Duodenal mucosa (tissue), 2 donors: ENCODE measurements around the gene FOSL2.

ENCODE experiments used
- H3K27ac ChIP-seq: one replicate; pipeline ENCODE4 v1.7.0; 2013; ENCODE audit warnings: low read depth, low read length
- H3K27me3 ChIP-seq, 2 donors: one replicate each; pipeline ENCODE4 v1.7.0; 2013; ENCODE audit warnings: low read length in 2 of 2, control low read depth in 1 of 2; ENCODE audit not compliant: insufficient read depth in 2 of 2, control insufficient read depth in 1 of 2
- H3K36me3 ChIP-seq, 2 donors: one replicate each; pipeline ENCODE4 v1.7.0; 2013; ENCODE audit warnings: low read length in 2 of 2, control low read depth in 1 of 2; ENCODE audit not compliant: insufficient read depth in 2 of 2, control insufficient read depth in 1 of 2
- H3K4me1 ChIP-seq, 2 donors: one replicate each; pipeline ENCODE4 v1.7.0; 2013; ENCODE audit warnings: low read length in 2 of 2, control low read depth in 1 of 2; ENCODE audit not compliant: insufficient read depth in 2 of 2, control insufficient read depth in 1 of 2
- H3K4me3 ChIP-seq, 2 donors: one replicate each; pipeline ENCODE4 v1.7.0; 2013; ENCODE audit warnings: low read length in 2 of 2, low read depth in 1 of 2
- H3K9ac ChIP-seq, 2 donors: one replicate each; pipeline ENCODE4 v1.7.0; 2013; ENCODE audit warnings: low read length in 2 of 2, low read depth in 1 of 2
- H3K9me3 ChIP-seq, 2 donors: one replicate each; pipeline ENCODE4 v1.7.0; 2013; ENCODE audit warnings: low read length in 2 of 2, control low read depth in 1 of 2; ENCODE audit not compliant: control insufficient read depth in 1 of 2

Gene FOSL2

GRCh38 chr2:28411166-28411755 is 18.6 kb downstream of the FOSL2 start:
- Histone ChIP-seq H3K9ac (peak overlapping the region in 1 of 2 donors; percentile 28), H3K4me3 (no peak overlapping the region), H3K36me3 (peaks cover 78 to 90% of the 10 kb centered on the region in 2 donors), H3K9me3 (no peaks in the 10 kb centered on the region), H3K27me3 (no peaks in the 10 kb centered on the region), H3K4me1 (peaks cover 36 to 41% of the 10 kb centered on the region in 2 donors), H3K27ac (no peak overlapping the region)

GRCh38 chr2:28411956-28412609 is 19.4 kb downstream of the FOSL2 start:
- Histone ChIP-seq H3K27me3 (no peaks in the 10 kb centered on the region), H3K36me3 (peaks cover 70 to 85% of the 10 kb centered on the region in 2 donors), H3K9me3 (no peaks in the 10 kb centered on the region), H3K4me3 (no peak overlapping the region), H3K27ac (no peak overlapping the region), H3K4me1 (peaks cover 28 to 33% of the 10 kb centered on the region in 2 donors), H3K9ac (no peak overlapping the region)

GRCh38 chr2:28412625-28413151 is 20.0 kb downstream of the FOSL2 start:
- Histone ChIP-seq H3K9me3 (no peaks in the 10 kb centered on the region), H3K4me3 (no peak overlapping the region), H3K27ac (no peak overlapping the region), H3K36me3 (peaks cover 64 to 79% of the 10 kb centered on the region in 2 donors), H3K4me1 (peaks cover 23 to 27% of the 10 kb centered on the region in 2 donors), H3K9ac (no peak overlapping the region), H3K27me3 (no peaks in the 10 kb centered on the region)

- Histone ChIP-seq H3K4me1 (peaks cover 17 to 21% of the 10 kb centered on the region in 2 donors), H3K36me3 (peaks cover 58 to 73% of the 10 kb centered on the region in 2 donors), H3K27ac (no peak overlapping the region)
Observed at GRCh38 chr2:28413152-28413898, 20.7 kb downstream of the FOSL2 start.

GRCh38 chr2:28413899-28414295 is 21.2 kb downstream of the FOSL2 start:
- Histone ChIP-seq H3K9me3 (no peaks in the 10 kb centered on the region), H3K27me3 (no peaks in the 10 kb centered on the region), H3K4me3 (no peak overlapping the region), H3K27ac (no peak overlapping the region), H3K4me1 (peaks cover 15% of the 10 kb centered on the region in 2 donors), H3K36me3 (peaks cover 52 to 67% of the 10 kb centered on the region in 2 donors), H3K9ac (no peak overlapping the region)

More at GRCh38 chr2:28413152-28413898, 20.7 kb downstream of the FOSL2 start:
- Histone ChIP-seq H3K9ac (no peak overlapping the region), H3K27me3 (no peaks in the 10 kb centered on the region), H3K4me3 (no peak overlapping the region), H3K9me3 (no peaks in the 10 kb centered on the region)

- Histone ChIP-seq H3K9ac (no peak overlapping the region), H3K4me1 (peaks cover 14 to 15% of the 10 kb centered on the region in 2 donors)
Observed at GRCh38 chr2:28414583-28414982, 21.9 kb downstream of the FOSL2 start.

GRCh38 chr2:28415010-28415409 is 22.4 kb downstream of the FOSL2 start:
- Histone ChIP-seq H3K27ac (no peak overlapping the region), H3K27me3 (no peaks in the 10 kb centered on the region), H3K4me1 (peaks cover 14 to 15% of the 10 kb centered on the region in 2 donors), H3K36me3 (peaks cover 51 to 57% of the 10 kb centered on the region in 2 donors), H3K4me3 (no peak overlapping the region), H3K9ac (no peak overlapping the region), H3K9me3 (no peaks in the 10 kb centered on the region)

More at GRCh38 chr2:28414583-28414982, 21.9 kb downstream of the FOSL2 start:
- H3K27ac ChIP-seq = no peak overlapping the region
- H3K27me3 ChIP-seq = no peaks in the 10 kb centered on the region
- H3K36me3 ChIP-seq = peaks cover 51 to 60% of the 10 kb centered on the region in 2 donors
- no peaks in the 10 kb centered on the region for H3K9me3 ChIP-seq
- H3K4me3 ChIP-seq = no peak overlapping the region

- H3K4me3 ChIP-seq = no peak overlapping the region
- H3K4me1 ChIP-seq = peaks cover 11 to 14% of the 10 kb centered on the region in 2 donors
- no peaks in the 10 kb centered on the region for H3K9me3 ChIP-seq
- H3K36me3 ChIP-seq = peaks cover 47 to 55% of the 10 kb centered on the region in 2 donors
- no peak overlapping the region for H3K9ac ChIP-seq
- no peak overlapping the region for H3K27ac ChIP-seq
- H3K27me3 ChIP-seq = no peaks in the 10 kb centered on the region
Observed at GRCh38 chr2:28415715-28416114, 23.1 kb downstream of the FOSL2 start.

GRCh38 chr2:28419003-28419402 is 26.3 kb downstream of the FOSL2 start:
- H3K4me1 ChIP-seq = peaks cover 8 to 18% of the 10 kb centered on the region in 2 donors
- H3K9ac ChIP-seq = no peak overlapping the region
- no peak overlapping the region for H3K27ac ChIP-seq
- H3K36me3 ChIP-seq = peaks cover 18 to 24% of the 10 kb centered on the region in 2 donors
- no peaks in the 10 kb centered on the region for H3K9me3 ChIP-seq
- no peak overlapping the region for H3K4me3 ChIP-seq
- H3K27me3 ChIP-seq = no peaks in the 10 kb centered on the region
